GM19328 (cell line): ENCODE data around the gene TECTA.

Experiments
- ATAC-seq: cut with Tn5 transposase; IDR thresholded peaks from one replicate; pipeline ENCODE4 v1.9.1; 2021; ENCODE audit warnings: mild to moderate bottlenecking, moderate library complexity; ENCODE audit not compliant: unreplicated experiment

Gene TECTA, protein sequence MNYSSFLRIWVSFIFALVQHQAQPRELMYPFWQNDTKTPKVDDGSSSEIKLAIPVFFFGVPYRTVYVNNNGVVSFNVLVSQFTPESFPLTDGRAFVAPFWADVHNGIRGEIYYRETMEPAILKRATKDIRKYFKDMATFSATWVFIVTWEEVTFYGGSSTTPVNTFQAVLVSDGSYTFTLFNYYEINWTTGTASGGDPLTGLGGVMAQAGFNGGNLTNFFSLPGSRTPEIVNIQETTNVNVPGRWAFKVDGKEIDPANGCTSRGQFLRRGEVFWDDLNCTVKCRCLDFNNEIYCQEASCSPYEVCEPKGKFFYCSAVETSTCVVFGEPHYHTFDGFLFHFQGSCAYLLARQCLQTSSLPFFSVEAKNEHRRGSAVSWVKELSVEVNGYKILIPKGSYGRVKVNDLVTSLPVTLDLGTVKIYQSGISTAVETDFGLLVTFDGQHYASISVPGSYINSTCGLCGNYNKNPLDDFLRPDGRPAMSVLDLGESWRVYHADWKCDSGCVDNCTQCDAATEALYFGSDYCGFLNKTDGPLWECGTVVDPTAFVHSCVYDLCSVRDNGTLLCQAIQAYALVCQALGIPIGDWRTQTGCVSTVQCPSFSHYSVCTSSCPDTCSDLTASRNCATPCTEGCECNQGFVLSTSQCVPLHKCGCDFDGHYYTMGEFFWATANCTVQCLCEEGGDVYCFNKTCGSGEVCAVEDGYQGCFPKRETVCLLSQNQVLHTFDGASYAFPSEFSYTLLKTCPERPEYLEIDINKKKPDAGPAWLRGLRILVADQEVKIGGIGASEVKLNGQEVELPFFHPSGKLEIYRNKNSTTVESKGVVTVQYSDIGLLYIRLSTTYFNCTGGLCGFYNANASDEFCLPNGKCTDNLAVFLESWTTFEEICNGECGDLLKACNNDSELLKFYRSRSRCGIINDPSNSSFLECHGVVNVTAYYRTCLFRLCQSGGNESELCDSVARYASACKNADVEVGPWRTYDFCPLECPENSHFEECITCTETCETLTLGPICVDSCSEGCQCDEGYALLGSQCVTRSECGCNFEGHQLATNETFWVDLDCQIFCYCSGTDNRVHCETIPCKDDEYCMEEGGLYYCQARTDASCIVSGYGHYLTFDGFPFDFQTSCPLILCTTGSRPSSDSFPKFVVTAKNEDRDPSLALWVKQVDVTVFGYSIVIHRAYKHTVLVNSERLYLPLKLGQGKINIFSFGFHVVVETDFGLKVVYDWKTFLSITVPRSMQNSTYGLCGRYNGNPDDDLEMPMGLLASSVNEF (N-terminal part only)

GRCh38 chr11:121100943-121101342 is at the start of gene TECTA:
Gene TECTA, plus strand, starts transcription at chr11:121101243. Its CDS starts 1,423 bp downstream, at chr11:121102666.
- ATAC-seq = no peak

GRCh38 chr11:121053244-121053643 is 47.8 kb upstream of the TECTA start:
- ATAC-seq = no peak

GRCh38 chr11:121054266-121054665 is 46.8 kb upstream of the TECTA start:
- no peak for ATAC-seq

DNA sequence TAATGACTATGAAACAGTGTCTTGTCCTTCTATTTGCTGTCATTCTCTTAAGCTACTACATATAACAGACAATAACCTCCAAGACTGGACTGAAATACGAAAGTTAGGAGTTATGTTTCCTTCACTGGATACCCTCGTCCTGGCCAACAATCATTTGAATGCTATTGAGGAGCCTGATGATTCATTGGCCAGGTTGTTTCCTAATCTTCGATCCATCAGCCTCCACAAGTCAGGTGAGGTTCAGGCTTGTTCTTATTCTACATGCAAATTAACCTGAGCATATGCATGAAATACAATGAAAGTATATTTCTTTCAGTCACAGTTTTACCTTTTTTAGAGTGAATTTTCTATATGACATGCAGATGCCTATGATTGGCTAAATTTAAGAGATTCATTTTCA is 46.0 kb upstream of the TECTA start:
- ATAC-seq = no peak

- ATAC-seq = no peak
Observed at GRCh38 chr11:121057922-121058321, 43.1 kb upstream of the TECTA start.

- ATAC-seq = no peak
Observed at GRCh38 chr11:121058941-121059340, 42.1 kb upstream of the TECTA start.

DNA sequence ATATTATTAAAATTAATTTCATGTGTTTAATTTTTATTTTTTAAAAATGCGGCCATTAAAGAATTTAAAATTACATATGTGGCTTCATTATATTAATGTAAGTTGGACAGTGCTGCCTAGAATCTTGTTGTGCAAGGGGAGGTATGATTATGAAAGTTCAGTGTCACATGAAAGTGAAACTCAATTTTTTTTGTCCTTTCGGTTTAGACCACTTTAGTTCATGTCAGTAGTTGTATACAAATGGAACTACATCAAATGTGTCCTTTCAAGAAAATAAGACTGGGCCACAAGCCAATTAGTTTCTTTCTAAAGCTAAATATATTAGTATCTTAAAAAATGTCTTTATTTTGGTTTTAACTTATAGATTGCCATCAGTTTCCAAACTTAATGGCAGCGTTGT is 41.4 kb upstream of the TECTA start:
- peak; percentile 86 for ATAC-seq

DNA sequence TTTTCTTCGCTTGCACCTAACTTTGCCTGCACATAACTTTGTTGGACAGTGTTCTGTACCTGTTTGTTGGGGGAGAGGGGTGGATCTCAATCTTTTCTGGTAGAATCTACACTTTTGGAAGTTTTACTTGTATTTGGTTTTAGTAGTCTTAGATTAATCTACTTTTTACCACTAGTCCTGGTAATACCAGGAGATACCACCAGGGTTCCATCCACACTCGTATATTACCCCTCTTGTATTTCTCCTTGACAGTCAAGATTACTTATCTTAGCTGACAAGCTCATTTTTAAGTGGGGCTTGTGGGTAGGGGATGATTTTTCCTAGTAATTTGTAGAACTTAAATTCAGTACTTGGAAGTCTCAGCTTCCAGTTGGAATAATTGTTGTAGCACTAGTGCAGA is 37.3 kb upstream of the TECTA start:
- ATAC-seq = no peak

DNA sequence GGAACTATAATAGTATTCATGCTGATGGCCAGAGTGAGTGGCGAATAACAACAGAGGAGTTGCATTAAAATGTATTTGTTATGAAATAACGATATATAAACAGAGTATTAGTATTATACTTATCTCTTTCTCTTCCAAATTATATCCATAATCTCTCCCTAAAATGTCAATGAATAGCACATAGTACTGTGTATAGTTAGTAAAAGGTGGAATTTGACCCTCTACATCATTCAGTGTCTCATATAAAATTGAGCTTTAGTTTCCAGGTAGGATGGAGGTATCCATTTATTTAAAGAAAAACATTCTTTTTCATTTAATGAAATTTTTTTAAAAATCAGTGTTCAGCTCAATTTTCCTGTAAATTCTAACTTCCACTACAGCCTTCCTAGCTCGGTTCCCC is 34.4 kb upstream of the TECTA start:
- ATAC-seq = no peak

- no peak for ATAC-seq
Observed at GRCh38 chr11:121067026-121067425, 34.0 kb upstream of the TECTA start.

DNA sequence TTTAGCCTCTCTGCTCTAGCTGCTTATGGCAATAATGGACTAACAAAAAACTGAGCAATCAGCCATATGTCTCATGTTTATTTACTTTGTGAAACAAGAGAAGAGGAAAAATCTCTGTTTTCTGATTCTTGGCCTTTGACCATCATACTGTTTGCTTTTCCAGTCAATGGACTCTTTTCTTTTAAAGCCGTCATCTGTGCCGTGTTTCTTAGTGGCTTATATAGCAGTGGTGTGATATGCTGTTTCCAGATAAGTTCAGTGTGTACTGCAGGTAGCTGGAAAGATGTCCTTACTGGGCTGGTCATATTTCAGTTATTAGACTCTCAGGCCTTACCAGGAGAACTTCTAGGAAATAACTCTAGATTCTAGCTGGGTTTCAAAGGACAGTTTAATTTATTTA is 33.6 kb upstream of the TECTA start:
- no peak for ATAC-seq

DNA sequence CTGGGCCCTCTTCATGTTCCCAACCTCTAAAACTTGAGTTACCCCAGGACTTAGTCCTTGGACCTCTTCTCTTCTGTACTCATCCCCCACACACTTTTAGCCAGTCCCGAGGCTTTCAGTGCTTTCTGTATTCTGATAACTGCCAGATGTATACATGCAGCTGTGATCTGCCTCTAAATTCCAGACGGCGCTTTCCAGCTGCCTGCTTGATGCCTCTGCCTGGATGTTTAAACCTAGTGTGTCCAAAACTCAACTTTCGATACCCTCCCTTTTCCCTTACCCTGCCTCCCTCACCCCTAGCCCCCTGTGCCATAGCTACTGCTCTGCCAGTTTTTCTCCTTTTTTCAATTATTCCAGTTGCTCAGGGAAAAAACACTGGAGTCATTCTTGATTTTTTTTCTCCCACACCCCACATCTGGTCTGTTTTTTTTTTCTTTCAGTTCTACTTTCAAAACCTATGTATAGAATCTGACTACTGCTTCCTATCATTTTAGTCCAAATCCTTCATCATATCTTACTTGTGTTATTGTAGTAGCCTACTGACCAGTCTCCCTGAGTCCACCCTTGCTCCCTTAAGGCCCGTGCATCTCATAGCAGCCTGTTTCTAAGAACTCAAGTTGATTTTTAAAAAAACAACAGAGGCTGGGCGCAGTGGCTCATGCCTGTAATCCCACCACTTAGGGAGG is 32.9 kb upstream of the TECTA start:
- ATAC-seq = no peak

DNA sequence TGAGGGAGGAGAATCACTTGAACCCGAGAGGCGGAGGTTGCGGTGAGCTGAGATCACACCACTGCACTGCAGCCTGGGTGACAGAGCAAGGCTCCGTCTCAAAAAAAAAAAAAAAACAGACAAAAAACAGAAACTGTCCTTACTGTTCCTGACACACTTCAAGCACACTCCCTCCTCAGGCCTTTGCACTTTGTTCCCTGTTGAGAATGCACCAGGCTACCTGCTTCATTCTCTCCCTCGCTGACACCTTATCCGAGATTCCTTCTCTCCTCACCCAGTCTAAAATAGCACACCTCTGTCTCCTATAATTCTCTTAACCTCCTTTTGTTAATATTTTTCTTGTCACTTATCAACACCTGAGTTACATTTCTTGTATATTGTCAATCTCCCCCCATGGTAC is 32.3 kb upstream of the TECTA start:
- ATAC-seq = no peak

DNA sequence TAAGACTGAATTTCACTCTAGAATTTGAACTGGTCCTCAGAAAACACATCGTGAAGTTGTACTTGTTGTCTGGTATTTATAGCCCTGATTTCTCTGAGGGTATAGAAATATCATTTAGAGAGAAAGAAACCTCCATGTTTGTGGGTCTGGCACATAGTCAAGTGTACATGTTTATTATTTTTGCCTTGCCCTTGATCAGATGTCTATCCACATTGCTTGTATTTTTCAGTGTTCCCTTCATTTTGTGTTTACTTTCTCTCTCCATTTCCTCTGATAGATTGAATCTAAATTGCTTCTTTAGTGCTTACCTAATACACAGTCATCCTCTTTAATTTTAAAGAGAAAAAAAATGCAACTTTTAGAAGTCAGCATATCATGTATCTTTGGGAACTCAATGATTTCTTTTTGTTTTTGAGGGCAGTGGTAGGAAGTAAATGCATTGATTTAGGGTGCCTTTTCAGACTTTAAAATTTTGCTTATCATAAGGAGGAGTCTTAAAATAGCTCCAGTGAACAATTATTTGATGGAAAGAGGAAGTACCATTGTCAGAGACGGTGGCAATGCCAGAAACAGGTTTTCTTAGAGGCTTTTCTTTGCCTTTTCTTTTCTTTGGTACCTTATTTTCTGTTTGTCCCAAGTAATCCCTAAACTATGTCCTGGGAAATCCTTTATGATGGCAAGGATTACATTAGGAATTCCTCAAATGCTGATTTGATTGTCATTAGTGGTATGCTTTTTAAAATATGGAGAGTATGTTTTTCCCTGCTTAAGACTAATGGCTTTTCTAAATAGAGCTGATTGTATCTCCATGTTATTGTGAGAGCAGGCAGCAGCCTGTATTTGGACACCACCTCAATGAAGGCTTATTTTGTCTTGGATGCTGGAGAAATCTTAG is 29.8 kb upstream of the TECTA start:
- ATAC-seq = no peak

- no peak for ATAC-seq
Observed at GRCh38 chr11:121071846-121072450, 29.1 kb upstream of the TECTA start.

GRCh38 chr11:121081321-121081720 is 19.7 kb upstream of the TECTA start:
- ATAC-seq = no peak

- no peak for ATAC-seq
Observed at GRCh38 chr11:121082219-121082618, 18.8 kb upstream of the TECTA start.

DNA sequence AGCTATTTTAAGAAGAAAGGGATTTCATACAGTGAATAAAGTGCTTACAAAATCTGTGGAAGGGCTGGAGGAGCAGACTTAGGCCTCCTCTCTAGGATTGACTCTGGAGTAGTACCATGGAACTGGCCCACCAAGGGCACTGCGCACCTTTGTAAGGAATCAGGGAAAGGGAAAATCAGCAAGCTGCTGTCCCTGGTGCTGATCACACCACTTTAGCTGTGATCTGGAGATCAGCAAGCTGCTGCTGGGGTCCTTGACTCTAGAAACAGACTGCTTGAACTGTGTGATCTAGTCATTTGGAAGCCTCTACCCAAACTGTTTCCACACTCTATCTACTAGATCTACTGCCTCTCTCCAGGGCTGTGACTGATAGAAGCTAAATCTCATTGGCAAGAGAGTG is 18.4 kb upstream of the TECTA start:
- no peak for ATAC-seq

DNA sequence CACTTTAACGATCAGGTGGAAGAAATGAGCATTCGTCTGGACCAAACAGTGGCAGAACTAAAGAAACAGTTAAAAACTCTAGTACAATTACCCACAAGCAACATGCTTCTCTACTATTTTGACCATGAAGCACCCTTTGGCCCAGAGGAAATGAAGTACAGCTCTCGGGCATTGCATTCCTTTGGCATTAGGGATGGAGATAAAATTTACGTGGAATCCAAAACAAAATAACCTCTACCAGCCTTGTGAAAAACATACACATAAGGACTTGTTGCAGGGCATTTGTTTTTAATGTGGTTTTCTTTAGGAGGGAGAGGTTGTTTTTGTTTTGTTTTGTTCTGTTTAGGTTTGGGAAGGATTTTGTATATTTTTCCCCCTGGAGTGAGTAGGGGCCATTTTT is 14.2 kb upstream of the TECTA start:
- no peak for ATAC-seq
